K562 (cell line): Measurements from ENCODE around the gene EFNA5. TPM values are rescaled to one million over a fixed set of nuclear protein-coding genes. Genes with fewer than 3 reads are reported as not detected.

Experiments
- ATAC-seq: fragments of 200-7000 bp; cut with Tn5 transposase; 3 replicates; pipeline ENCODE4 v1.9.1; 2020; ENCODE audit warnings: moderate library complexity
- BruUV-seq: library from RNA; stranded (reverse); fragments of 400-500 nt; replicated peaks from 2 replicates; lab custom pipeline; 2021; lab: Mats Ljungman, UMichigan
- CTCF ChIA-PET: fragments of 300-600 bp; formaldehyde crosslinking; extraction: SDS; loops from one replicate; lab custom pipeline; 2021; ENCODE audit warnings: low intra/inter-chr PET ratio; lab: Yijun Ruan, JAX
- POLR2A ChIA-PET: fragments of 300-600, 350-650 bp; sonication (Branson Sonifier 250); formaldehyde crosslinking; extraction: SDS; loops from one replicate; lab custom pipeline; 2021; ENCODE audit warnings: antibody characterized with exemption, inconsistent platforms; lab: Yijun Ruan, JAX
- DNase-seq, 4 experiments: peaks; one replicate each; pipeline versions ENCODE4 v3.0.0 to v3.0.0-alpha.2; 2011 to 2018; ENCODE audit warnings: low spot score in 3 of 4, mixed read lengths in 3 of 4; ENCODE audit errors: extremely low read depth in 1 of 4
- FAIRE-seq: peaks from 2 replicates; lab custom pipeline; 2011; peaks lifted over from hg19 to GRCh38; lab: Jason Lieb, UNC
- H2AFZ ChIP-seq: 2 replicates; pipeline ENCODE4 v1.6.0; 2011; ENCODE audit warnings: low read depth, low read length, control low read depth, inconsistent platforms
- H3K27ac ChIP-seq: fragments of 200-600 bp; 3 replicates; pipeline ENCODE4 v1.8.0; 2011; ENCODE audit warnings: low read depth, mild to moderate bottlenecking, control low read depth, inconsistent platforms, low read length, moderate library complexity, mixed read lengths; ENCODE audit errors: extremely low read depth
- H3K27me3 ChIP-seq, 2 experiments: fragments of 300-600 bp in 1 of 2; 2 replicates in 1 of 2; 3 replicates in 1 of 2; pipeline versions ENCODE4 v1.6.0 to v1.8.0; 2011; ENCODE audit warnings: inconsistent platforms in 2 of 2, low read length in 2 of 2, mild to moderate bottlenecking in 1 of 2, mixed read lengths in 1 of 2, moderate library complexity in 1 of 2; ENCODE audit not compliant: control insufficient read depth in 2 of 2, insufficient read depth in 2 of 2
- H3K36me3 ChIP-seq: fragments of 300-600 bp; 3 replicates; pipeline ENCODE4 v1.8.0; 2011; ENCODE audit warnings: mild to moderate bottlenecking, low read length, inconsistent platforms; ENCODE audit not compliant: control insufficient read depth, insufficient read depth
- H3K4me1 ChIP-seq, 2 experiments: fragments of 200-600 bp in 1 of 2; replicated peaks in 1 of 2; 2 replicates in 1 of 2; 3 replicates in 1 of 2; pipeline versions ENCODE4 v1.5.1 to v1.8.0; 2011; ENCODE audit warnings: inconsistent platforms in 2 of 2, low read length in 2 of 2, mild to moderate bottlenecking in 1 of 2, mixed read lengths in 1 of 2, moderate library complexity in 1 of 2; ENCODE audit not compliant: control insufficient read depth in 2 of 2, insufficient read depth in 2 of 2
- H3K4me2 ChIP-seq: 2 replicates; pipeline ENCODE4 v1.6.1; 2011; ENCODE audit warnings: low read length, control low read depth, inconsistent platforms, mixed read lengths; ENCODE audit not compliant: insufficient read depth
- H3K4me3 ChIP-seq: fragments of 200-600 bp; sonication (generic), shearing (Covaris generic); 2 replicates; pipeline ENCODE4 v1.5.1; 2016; ENCODE audit warnings: control low read depth, inconsistent platforms
- H3K79me2 ChIP-seq: fragments of 200-600 bp; 3 replicates; pipeline ENCODE4 v1.8.0; 2011; ENCODE audit warnings: low read length, inconsistent platforms; ENCODE audit not compliant: control insufficient read depth, insufficient read depth
- H3K9ac ChIP-seq, 2 experiments: 2 replicates each; pipeline versions ENCODE4 v1.6.0 to v1.6.1; 2011; ENCODE audit warnings: low read depth in 2 of 2, low read length in 2 of 2, control low read depth in 1 of 2, inconsistent platforms in 1 of 2, mild to moderate bottlenecking in 1 of 2, mixed read lengths in 1 of 2; ENCODE audit not compliant: insufficient read depth in 1 of 2
- H3K9me1 ChIP-seq: one replicate; pipeline ENCODE4 v1.6.0; 2011; ENCODE audit warnings: inconsistent platforms, mild to moderate bottlenecking, low read length, moderate library complexity; ENCODE audit not compliant: control insufficient read depth, insufficient read depth
- H3K9me3 ChIP-seq: replicated peaks from 2 replicates; pipeline ENCODE4 v1.5.1; 2011; ENCODE audit warnings: low read depth, low read length, inconsistent platforms; ENCODE audit not compliant: control insufficient read depth, insufficient read depth
- H4K20me1 ChIP-seq: replicated peaks from 2 replicates; pipeline ENCODE4 v1.6.1; 2011; ENCODE audit warnings: low read length, inconsistent platforms, mixed read lengths; ENCODE audit not compliant: control insufficient read depth, insufficient read depth
- BMI1 ChIP-seq: fragments of 150-350 bp; IDR thresholded peaks from 2 replicates; pipeline ENCODE4 v1.6.1; 2014; ENCODE audit warnings: low read length
- CREM ChIP-seq: IDR thresholded peaks from 2 replicates; pipeline ENCODE4 v1.6.1; 2014; ENCODE audit warnings: antibody characterized with exemption, low read depth
- GTF3C2 ChIP-seq: IDR thresholded peaks from 3 replicates; pipeline ENCODE4 v1.6.1; 2011; ENCODE audit warnings: borderline replicate concordance, mild to moderate bottlenecking, moderate library complexity; ENCODE audit not compliant: insufficient read length; ENCODE audit errors: extremely low read depth
- NCOR1 ChIP-seq: fragments of 450-650 bp; IDR thresholded peaks from 2 replicates; pipeline ENCODE4 v1.6.1; 2016; ENCODE audit warnings: mild to moderate bottlenecking, moderate library complexity
- RFX5 ChIP-seq: IDR thresholded peaks from 2 replicates; pipeline ENCODE4 v1.6.1; 2011; ENCODE audit warnings: low read depth, mild to moderate bottlenecking, improper control_type of control experiment, low read length
- SREBF2 ChIP-seq: sonication (generic); formaldehyde crosslinking; IDR thresholded peaks from 2 replicates; pipeline ENCODE4 v1.4.0; 2020; ENCODE audit warnings: mild to moderate bottlenecking, missing genetic modification reagents
- TAF7 ChIP-seq: fragments of 450-650 bp; IDR thresholded peaks from 2 replicates; pipeline ENCODE4 v1.6.1; 2016; ENCODE audit warnings: missing genetic modification characterization, missing compliant biosample characterization
- UBTF ChIP-seq, 2 experiments: IDR thresholded peaks; 2 replicates each; pipeline ENCODE4 v1.6.1; 2012; ENCODE audit warnings: improper control_type of control experiment in 2 of 2, low read depth in 2 of 2, low read length in 2 of 2, borderline replicate concordance in 1 of 2
- ZC3H11A ChIP-seq: IDR thresholded peaks from 2 replicates; pipeline ENCODE4 v1.6.1; 2012; ENCODE audit warnings: low read depth, low read length, improper control_type of control experiment
- ZNF311 ChIP-seq: fragments of 250-450 bp; sonication (Bioruptor Pico); IDR thresholded peaks from 2 replicates; pipeline ENCODE4 v1.4.0; 2020; ENCODE audit warnings: mild to moderate bottlenecking, moderate library complexity
- ZNF589 ChIP-seq: fragments of 200-800 bp; sonication (Bioruptor generic); IDR thresholded peaks from 2 replicates; pipeline ENCODE4 v1.6.1; 2016; ENCODE audit warnings: low read depth, missing genetic modification characterization, missing compliant biosample characterization
- WGBS: fragments of 100-300 bp; shearing (Covaris generic); methylation state at CpG from one replicate; pipeline ENCODE4 v1.1.6; 2016; ENCODE audit warnings: low coverage, mixed read lengths; ENCODE audit not compliant: insufficient coverage; ENCODE audit errors: missing lambda C conversion rate; 5-methylcytosine and 5-hydroxymethylcytosine counted together
- in situ Hi-C: fragments of 300-500 bp; cut with MboI; formaldehyde crosslinking; loops from 4 replicates; pipeline ENCODE4 v1.15.0; 2018; ENCODE audit warnings: inconsistent platforms, mixed read lengths
- intact Hi-C: fragments of 100-400 bp; cut with micrococcal nuclease; formaldehyde crosslinking; loops from 2 replicates; pipeline ENCODE4 v1.14.2; 2022
- polyA plus RNA-seq, 8 experiments: library from polyadenylated mRNA; depleted of rRNA in 4 of 8; stranded (reverse) in 5 of 8; unstranded in 3 of 8; fragments of >200 nt; fragmentation: Nextera tagmentation in 2 of 8; fragmentation: Illumina TruSeq in 1 of 8; extraction: Ambion mirVana in 2 of 8; extraction: Trizol in 1 of 8; gene quantifications; 2 replicates each; pipeline versions ENCODE4 v1.2.1 to v1.2.3, GENCODE V29; 2011 to 2014; ENCODE audit warnings: inconsistent platforms in 1 of 8, missing spikeins in 1 of 8
- total RNA-seq, 7 experiments: library from RNA; depleted of rRNA in 6 of 7; stranded (reverse); fragments of >200 nt in 6 of 7; fragmentation: Illumina TruSeq in 2 of 7; extraction: Trizol in 2 of 7; gene quantifications; 2 replicates each; pipeline versions ENCODE4 v1.2.1 to v1.2.3, GENCODE V29; 2011 to 2021; ENCODE audit warnings: low replicate concordance in 1 of 7

Gene EFNA5
- total and polyA plus RNA-seq, 9 of the 15 experiments (the other 6 are each of a cell fraction or from before 2014, with no cell fraction given) = 0.20 TPM; not detected in 8

GRCh38 chr5:107564931-107565372, 105.8 kb downstream of the EFNA5 start:
- CTCF ChIA-PET = no interaction called here
- Histone ChIP-seq H3K9me1 (no peaks in the 10 kb centered on the region), H3K4me3 (no peak overlapping the region), H3K36me3 (no peaks in the 10 kb centered on the region), H3K27me3 (no peaks in the 10 kb centered on the region), H3K4me2 (no peak overlapping the region), H3K9me3 (no peaks in the 10 kb centered on the region), H3K9ac (no peak overlapping the region), H3K27ac (no peak overlapping the region), H3K4me1 (no peaks in the 10 kb centered on the region), H2AFZ (no peak overlapping the region), H4K20me1 (no peaks in the 10 kb centered on the region), H3K79me2 (no peaks in the 10 kb centered on the region)
- no TSS peak for BruUV-seq
- POLR2A ChIA-PET = no interaction called here
- intact Hi-C loops = no loop called here
- no peak for TF ChIP-seq ZNF589 (CRISPR knock-in tag)
- no peak for TF ChIP-seq SREBF2
- FAIRE-seq = no peak
- no peak for ATAC-seq
- no peak for DNase-seq
- in situ Hi-C loops = no loop called here
- WGBS = 3% methylated on average over 4 of the region's 4 CpGs

GRCh38 chr5:107563959-107564544, 106.7 kb downstream of the EFNA5 start:
- 0% methylated on average over 3 of the region's 3 CpGs for WGBS
- in situ Hi-C loops (no loop called here), intact Hi-C loops (no loop called here)
- POLR2A ChIA-PET = interaction anchor here (1.1 kb wide), 1 partner anchor 36 kb away, joined by 3 read pairs; no protein-coding TSS in a partner anchor
- FAIRE-seq = no peak
- H2AFZ ChIP-seq = no peak overlapping the region
- no peak for ATAC-seq
- no peaks in the 10 kb centered on the region for H3K9me1 ChIP-seq
- H3K9me3 ChIP-seq = no peaks in the 10 kb centered on the region
- H4K20me1 ChIP-seq = no peaks in the 10 kb centered on the region
- H3K9ac ChIP-seq = no peak overlapping the region
- no peak overlapping the region for H3K4me2 ChIP-seq
- no peaks in the 10 kb centered on the region for H3K27me3 ChIP-seq
- no peaks in the 10 kb centered on the region for H3K36me3 ChIP-seq
- no TSS peak for BruUV-seq
- no peaks in the 10 kb centered on the region for H3K4me1 ChIP-seq
- H3K4me3 ChIP-seq = no peak overlapping the region
- CTCF ChIA-PET = no interaction called here
- no peaks in the 10 kb centered on the region for H3K79me2 ChIP-seq
- DNase-seq = no peak
- no peak overlapping the region for H3K27ac ChIP-seq
- TF ChIP-seq RFX5 = no peak
- TF ChIP-seq ZC3H11A = no peak
- no peak for TF ChIP-seq CREM
- TF ChIP-seq UBTF (IDR thresholded peaks at IDR 0.05; ENCODE audit: borderline replicate concordance in 1 of 2, low read depth in 2 of 2, low read length in 2 of 2) = no peak
- no peak for TF ChIP-seq BMI1
- no peak for TF ChIP-seq ZNF311
- TF ChIP-seq NCOR1 = no peak
- no peak for TF ChIP-seq TAF7 (tag)
- no peak for TF ChIP-seq GTF3C2
